H1 (cell line): ENCODE measurements around the gene GALNT12. TPM values are rescaled to one million over a fixed set of nuclear protein-coding genes. Genes with fewer than 3 reads are reported as not detected.

Experiments
- CTCF ChIA-PET: fragments of 300-600 bp; sonication (Branson Sonifier 250); formaldehyde crosslinking; loops from one replicate; lab custom pipeline; 2021; ENCODE audit not compliant: partially characterized antibody; lab: Charles Lee
- POLR2A ChIA-PET: fragments of 300-600 bp; sonication (Branson Sonifier 250); formaldehyde crosslinking; loops from one replicate; lab custom pipeline; 2021; ENCODE audit warnings: inconsistent platforms; ENCODE audit not compliant: partially characterized antibody; lab: Charles Lee
- DNase-seq, 2 experiments: peaks; one replicate each; pipeline versions ENCODE4 v3.0.0 to v3.0.0-alpha.2; 2010 to 2022; ENCODE audit warnings: low spot score in 2 of 2, low read depth in 1 of 2, mixed read lengths in 1 of 2
- FAIRE-seq: peaks from 2 replicates; lab custom pipeline; 2011; peaks lifted over from hg19 to GRCh38; lab: Jason Lieb, UNC
- H2AFZ ChIP-seq: 2 replicates; pipeline ENCODE4 v1.8.1; 2012; ENCODE audit warnings: low read length, inconsistent platforms
- H2AK5ac ChIP-seq: 2 replicates; pipeline ENCODE4 v1.6.1; 2013; ENCODE audit warnings: low read depth, low read length
- H2BK120ac ChIP-seq: replicated peaks from 2 replicates; pipeline ENCODE3; 2013; ENCODE audit warnings: low read depth, low read length, inconsistent platforms
- H2BK12ac ChIP-seq: 2 replicates; pipeline ENCODE4 v1.6.1; 2013; ENCODE audit warnings: low read depth, low read length
- H2BK15ac ChIP-seq: 2 replicates; pipeline ENCODE4 v1.6.1; 2013; ENCODE audit warnings: low read length
- H2BK20ac ChIP-seq: 2 replicates; pipeline ENCODE4 v1.6.1; 2013; ENCODE audit warnings: low read length
- H2BK5ac ChIP-seq: 2 replicates; pipeline ENCODE4 v1.6.1; 2013; ENCODE audit warnings: low read depth, low read length
- H3K14ac ChIP-seq: 2 replicates; pipeline ENCODE4 v1.6.1; 2013; ENCODE audit warnings: inconsistent platforms; ENCODE audit not compliant: insufficient read length
- H3K18ac ChIP-seq: 2 replicates; pipeline ENCODE4 v1.6.1; 2013; ENCODE audit warnings: low read length; ENCODE audit errors: extremely low read depth
- H3K23ac ChIP-seq: 2 replicates; pipeline ENCODE4 v1.6.1; 2013; ENCODE audit warnings: inconsistent platforms; ENCODE audit not compliant: insufficient read length
- H3K23me2 ChIP-seq: 2 replicates; pipeline ENCODE4 v1.6.1; 2013; ENCODE audit warnings: low read depth, low read length
- H3K27ac ChIP-seq: 2 replicates; pipeline ENCODE4 v1.6.1; 2011; ENCODE audit warnings: low read depth, low read length, inconsistent platforms
- H3K27me3 ChIP-seq, 4 experiments: replicated peaks in 1 of 4; 1 replicate in 1 of 4; 2 replicates in 3 of 4; pipeline versions ENCODE4 v1.6.1 to v1.8.1; 2011 to 2013; ENCODE audit warnings: low read length in 3 of 4, mild to moderate bottlenecking in 3 of 4, inconsistent platforms in 2 of 4, mixed read lengths in 2 of 4, moderate library complexity in 1 of 4; ENCODE audit not compliant: control insufficient read depth in 3 of 4, insufficient read depth in 3 of 4; ENCODE audit errors: extremely low read depth in 1 of 4
- H3K36me3 ChIP-seq, 4 experiments: 2 replicates each; pipeline versions ENCODE4 v1.6.1 to v1.8.1; 2011 to 2013; ENCODE audit warnings: mild to moderate bottlenecking in 4 of 4, low read length in 3 of 4, moderate library complexity in 2 of 4, control low read depth in 1 of 4, inconsistent platforms in 1 of 4; ENCODE audit not compliant: insufficient read depth in 4 of 4, control insufficient read depth in 2 of 4
- H3K4ac ChIP-seq: replicated peaks from 2 replicates; pipeline ENCODE3; 2013; ENCODE audit warnings: low read length, low read depth, mixed read lengths, inconsistent platforms; ENCODE audit not compliant: insufficient read length
- H3K4me1 ChIP-seq, 4 experiments: replicated peaks in 1 of 4; 1 replicate in 1 of 4; 2 replicates in 3 of 4; pipeline versions ENCODE4 v1.6.1 to v1.8.1; 2011 to 2013; ENCODE audit warnings: low read length in 3 of 4, inconsistent platforms in 2 of 4, mixed read lengths in 1 of 4; ENCODE audit not compliant: insufficient read depth in 4 of 4, control insufficient read depth in 3 of 4
- H3K4me2 ChIP-seq, 2 experiments: 2 replicates each; pipeline versions ENCODE4 v1.6.1 to v1.8.1; 2011 to 2013; ENCODE audit warnings: low read depth in 2 of 2, low read length in 2 of 2, control low read depth in 1 of 2, inconsistent platforms in 1 of 2, mild to moderate bottlenecking in 1 of 2; ENCODE audit not compliant: insufficient read depth in 1 of 2
- H3K4me3 ChIP-seq, 4 experiments: fragments of 200-600, 300-600 bp in 1 of 4; sonication (generic), shearing (Covaris generic), sonication (Bioruptor Twin) in 1 of 4; 2 replicates each; pipeline versions ENCODE4 v1.5.1 to v1.8.1; 2011 to 2016; ENCODE audit warnings: low read length in 4 of 4, low read depth in 3 of 4, control low read depth in 2 of 4, inconsistent platforms in 2 of 4, mild to moderate bottlenecking in 2 of 4, mixed read lengths in 1 of 4, moderate library complexity in 1 of 4; ENCODE audit not compliant: insufficient read depth in 2 of 4; ENCODE audit errors: extremely low read depth in 1 of 4
- H3K56ac ChIP-seq: replicated peaks from 2 replicates; pipeline ENCODE3; 2013; ENCODE audit warnings: low read depth, mild to moderate bottlenecking, mixed read lengths, low read length, inconsistent platforms; ENCODE audit not compliant: insufficient read length
- H3K79me1 ChIP-seq: 2 replicates; pipeline ENCODE4 v1.6.1; 2013; ENCODE audit warnings: low read depth, low read length, control low read depth
- H3K79me2 ChIP-seq, 2 experiments: 2 replicates each; pipeline versions ENCODE4 v1.6.1 to v1.8.1; 2012 to 2013; ENCODE audit warnings: low read length in 2 of 2, mild to moderate bottlenecking in 2 of 2, inconsistent platforms in 1 of 2; ENCODE audit not compliant: insufficient read depth in 2 of 2, control insufficient read depth in 1 of 2
- H3K9ac ChIP-seq, 4 experiments: replicated peaks in 1 of 4; 1 replicate in 1 of 4; 2 replicates in 3 of 4; pipeline versions ENCODE4 v1.6.1 to v1.8.1; 2011 to 2013; ENCODE audit warnings: low read depth in 3 of 4, low read length in 3 of 4, control low read depth in 2 of 4, mild to moderate bottlenecking in 2 of 4, moderate library complexity in 2 of 4, inconsistent platforms in 1 of 4; ENCODE audit errors: extremely low read depth in 1 of 4
- H3K9me3 ChIP-seq, 2 experiments: 2 replicates each; pipeline versions ENCODE4 v1.6.1 to v1.8.1; 2012 to 2013; ENCODE audit warnings: mild to moderate bottlenecking in 2 of 2, moderate library complexity in 2 of 2, control low read depth in 1 of 2, inconsistent platforms in 1 of 2, low read depth in 1 of 2, low read length in 1 of 2, mixed read lengths in 1 of 2; ENCODE audit not compliant: insufficient read depth in 2 of 2
- H4K20me1 ChIP-seq, 2 experiments: replicated peaks in 1 of 2; 2 replicates each; pipeline versions ENCODE3 to v1.8.1; 2011 to 2013; ENCODE audit warnings: inconsistent platforms in 2 of 2, low read length in 2 of 2, mild to moderate bottlenecking in 1 of 2; ENCODE audit not compliant: insufficient read depth in 2 of 2, control insufficient read depth in 1 of 2
- H4K5ac ChIP-seq: 2 replicates; pipeline ENCODE4 v1.6.1; 2013; ENCODE audit warnings: low read length, low read depth, mixed read lengths, inconsistent platforms; ENCODE audit not compliant: insufficient read length
- H4K8ac ChIP-seq: 2 replicates; pipeline ENCODE4 v1.8.0; 2013; ENCODE audit warnings: mild to moderate bottlenecking, moderate library complexity, low read length, inconsistent platforms; ENCODE audit not compliant: insufficient read depth; ENCODE audit errors: extremely low read depth
- H4K91ac ChIP-seq: replicated peaks from 2 replicates; pipeline ENCODE3; 2013; ENCODE audit warnings: low read length, mixed read lengths, inconsistent platforms; ENCODE audit not compliant: insufficient read length
- ASH2L ChIP-seq: fragments of 200-600, 300-600 bp; sonication (generic); IDR thresholded peaks from one replicate; pipeline ENCODE4 v1.7.1; 2017; ENCODE audit warnings: low read length
- CHD1 ChIP-seq: IDR thresholded peaks from 2 replicates; pipeline ENCODE4 v1.6.1; 2012; ENCODE audit warnings: low read depth, low read length, improper control_type of control experiment
- CHD2 ChIP-seq: IDR thresholded peaks from 2 replicates; pipeline ENCODE4 v1.6.1; 2012; ENCODE audit warnings: low read length, improper control_type of control experiment
- JUND ChIP-seq: IDR thresholded peaks from 2 replicates; pipeline ENCODE4 v1.6.1; 2011; ENCODE audit warnings: mild to moderate bottlenecking, improper control_type of control experiment, low read length
- NANOG ChIP-seq: IDR thresholded peaks from 2 replicates; pipeline ENCODE4 v1.6.1; 2011; ENCODE audit warnings: low read length, low read depth, mild to moderate bottlenecking, inconsistent platforms; ENCODE audit not compliant: insufficient read depth, poor library complexity, severe bottlenecking
- PHF8 ChIP-seq: fragments of 200-600 bp; sonication (generic); conservative IDR thresholded peaks from 2 replicates; pipeline ENCODE4 v1.7.1; 2012; ENCODE audit warnings: low read depth, mild to moderate bottlenecking, inconsistent platforms, low read length, moderate library complexity
- POU5F1 ChIP-seq: IDR thresholded peaks from 2 replicates; pipeline ENCODE4 v1.6.1; 2011; ENCODE audit warnings: low read depth, mild to moderate bottlenecking, low read length, moderate library complexity
- RXRA ChIP-seq: IDR thresholded peaks from 2 replicates; pipeline ENCODE4 v1.6.1; 2011; ENCODE audit warnings: low read depth, mild to moderate bottlenecking, low read length, moderate library complexity; ENCODE audit not compliant: insufficient read depth
- SAP30 ChIP-seq: fragments of 300-600 bp; sonication (generic); IDR thresholded peaks from 2 replicates; pipeline ENCODE4 v1.7.1; 2012; ENCODE audit warnings: low read length, moderate library complexity, mild to moderate bottlenecking, inconsistent platforms; ENCODE audit not compliant: insufficient read depth, insufficient replicate concordance
- SP1 ChIP-seq: IDR thresholded peaks from 2 replicates; pipeline ENCODE4 v1.6.1; 2011; ENCODE audit warnings: low read depth, low read length
- SRF ChIP-seq: IDR thresholded peaks from 2 replicates; pipeline ENCODE4 v1.6.1; 2011; ENCODE audit warnings: mild to moderate bottlenecking, low read depth, low read length, moderate library complexity
- TAF1 ChIP-seq: IDR thresholded peaks from 2 replicates; pipeline ENCODE4 v1.6.1; 2011; ENCODE audit warnings: mild to moderate bottlenecking, low read depth, low read length
- TCF12 ChIP-seq: IDR thresholded peaks from 2 replicates; pipeline ENCODE4 v1.6.1; 2011; ENCODE audit warnings: low read depth, mild to moderate bottlenecking, low read length
- TEAD4 ChIP-seq: IDR thresholded peaks from 2 replicates; pipeline ENCODE4 v1.6.1; 2012; ENCODE audit warnings: low read depth, low read length, inconsistent platforms, mixed read lengths
- WGBS, 2 experiments: shearing (Covaris generic) in 1 of 2; methylation state at CpG; one replicate each; pipeline versions ENCODE4 v1.1.6 to v1.1.7; 2013 to 2015; ENCODE audit warnings: low lambda C conversion rate in 2 of 2, mixed read lengths in 2 of 2, inconsistent platforms in 1 of 2, low coverage in 1 of 2, missing lambda C conversion rate in 1 of 2; ENCODE audit not compliant: insufficient replicate concordance in 2 of 2, insufficient coverage in 1 of 2, insufficient read length in 1 of 2; ENCODE audit errors: extremely low coverage in 1 of 2, missing lambda C conversion rate in 1 of 2; 5-methylcytosine and 5-hydroxymethylcytosine counted together
- polyA plus RNA-seq, 7 experiments: library from polyadenylated mRNA; depleted of rRNA in 3 of 7; stranded (reverse) in 5 of 7; unstranded in 2 of 7; fragments of >200 nt in 5 of 7; fragments of 200-250 nt in 2 of 7; gene quantifications; 1 replicate in 5 of 7; 2 replicates in 1 of 7; 4 replicates in 1 of 7; pipeline versions ENCODE4 v1.2.1 to v1.2.3, GENCODE V29; 2011 to 2013; ENCODE audit warnings: missing spikeins in 2 of 7, mixed read lengths in 2 of 7
- total RNA-seq: library from RNA; stranded (reverse); fragmentation: NEBNext Ultra II Directional; extraction: Animal tissue kit (Norgen Biotek cat#: 25700); gene quantifications from 2 replicates; pipeline ENCODE4 v1.2.1, GENCODE V29; 2021
- TF ChIP-seq, protein P1 (sequence below): IDR thresholded peaks from 2 replicates; pipeline ENCODE4 v1.6.1; 2012; ENCODE audit warnings: inconsistent platforms

The GALNT12 gene
- total and polyA plus RNA-seq, 2 of the 8 experiments (the other 6 are each of a cell fraction or from before 2014, with no cell fraction given) = 16.2 to 19.6 TPM

DNA sequence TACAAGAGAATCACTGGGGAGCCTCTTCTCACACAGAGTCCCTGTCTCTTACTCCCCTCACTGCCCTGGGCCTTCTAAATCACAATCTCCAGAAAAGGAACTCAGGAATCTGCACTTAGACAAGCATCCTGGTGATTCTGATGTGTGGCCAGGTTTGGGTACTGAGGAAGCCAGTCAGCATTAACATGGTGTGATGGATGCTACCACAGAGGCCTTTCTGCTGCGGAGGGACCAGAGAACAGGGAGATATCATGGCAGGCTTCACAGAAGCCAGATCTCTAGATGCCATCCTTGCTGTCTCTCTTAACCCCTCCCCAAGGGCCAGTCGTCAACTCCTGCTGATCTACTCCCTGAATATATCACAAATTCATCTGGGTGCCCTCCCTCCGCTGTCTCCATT lies 12.7 kb upstream of the GALNT12 start:
- H3K4ac ChIP-seq = no peak overlapping the region
- H2BK5ac ChIP-seq = no peak overlapping the region
- no peak overlapping the region for H3K14ac ChIP-seq
- H3K4me2 ChIP-seq = peak overlapping the region; percentile 77 to 90; a peak in 3 of 4 replicates
- no peak overlapping the region for H3K56ac ChIP-seq
- no peak overlapping the region for H2BK15ac ChIP-seq
- peak in 1 of 2 experiments; percentile 34 for DNase-seq
- no peaks in the 10 kb centered on the region; a peak in 1 of 7 replicates for H3K27me3 ChIP-seq
- H3K4me1 ChIP-seq = peaks cover 5 to 18% (median 8%) of the 10 kb centered on the region in 4 experiments
- no peak overlapping the region for H3K18ac ChIP-seq
- H4K5ac ChIP-seq = no peak overlapping the region
- FAIRE-seq = no peak
- H3K79me1 ChIP-seq = peaks cover 21% of the 10 kb centered on the region
- no peak overlapping the region for H2BK12ac ChIP-seq
- no peak overlapping the region for H2AFZ ChIP-seq
- ChIA-PET CTCF (interaction anchor here (0.9 to 1.8 kb wide), 4 partner anchors 10 to 51 kb away, joined by 3 to 7 read pairs (median 6); partner anchors contain the start of gene GALNT12), POLR2A (interaction anchor here (3.2 kb wide), 1 partner anchor 12 kb away, joined by 16 read pairs; no protein-coding TSS in a partner anchor)
- no peak overlapping the region for H4K91ac ChIP-seq
- H3K4me3 ChIP-seq = peak overlapping the region in 1 of 4 experiments; percentile 82; a peak in 1 of 8 replicates
- H4K20me1 ChIP-seq = peaks cover 7 to 19% of the 10 kb centered on the region in 2 experiments
- H3K23me2 ChIP-seq = peaks cover 7% of the 10 kb centered on the region; the same call in 1 of the 2 replicates
- no peak overlapping the region for H4K8ac ChIP-seq
- no peak overlapping the region for H2BK120ac ChIP-seq
- no peak overlapping the region for H2BK20ac ChIP-seq
- H3K27ac ChIP-seq = no peak overlapping the region
- H2AK5ac ChIP-seq = no peak overlapping the region
- H3K36me3 ChIP-seq = peaks cover 2 to 5% (median 3%) of the 10 kb centered on the region in 4 experiments; a peak in 7 of 8 replicates
- no peaks in the 10 kb centered on the region for H3K9me3 ChIP-seq
- WGBS, 2 experiments = 89% methylated on average over 3 of the region's 3 CpGs; no CpG with 5 or more reads in 1 of the 2 experiments
- H3K9ac ChIP-seq = no peak overlapping the region
- H3K79me2 ChIP-seq = peaks cover 0 to 45% of the 10 kb centered on the region in 2 experiments
- no peak overlapping the region for H3K23ac ChIP-seq
- TF ChIP-seq POU5F1 (no peak), ASH2L (no peak), TEAD4 (no peak), CHD1 (no peak), NANOG (no peak), RXRA (no peak), TCF12 (no peak), CHD2 (no peak), SP1 (no peak), SRF (no peak), TAF1 (no peak), JUND (no peak), SAP30 (no peak), PHF8 (no peak)
- TF ChIP-seq, protein P1, sequence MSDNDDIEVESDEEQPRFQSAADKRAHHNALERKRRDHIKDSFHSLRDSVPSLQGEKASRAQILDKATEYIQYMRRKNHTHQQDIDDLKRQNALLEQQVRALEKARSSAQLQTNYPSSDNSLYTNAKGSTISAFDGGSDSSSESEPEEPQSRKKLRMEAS = no peak
